ACC112 (cell line): ENCODE measurements around the gene GRK6.
A peak's percentile ranks its signal among the peaks of the same experiment; 100 is the strongest.

Source experiments
- H2AFZ ChIP-seq: fragments of 200-600 bp; sonication (generic); one replicate; pipeline ENCODE4 v1.6.0; 2017; ENCODE audit warnings: antibody characterized with exemption, low read length; ENCODE audit not compliant: unreplicated experiment
- H3K27ac ChIP-seq: fragments of 200-600 bp; sonication (generic); 2 replicates; pipeline ENCODE4 v1.5.1; 2014; ENCODE audit warnings: low read depth, mild to moderate bottlenecking, antibody characterized with exemption, low read length, moderate library complexity
- H3K27me3 ChIP-seq: fragments of 200-600 bp; sonication (generic); 2 replicates; pipeline ENCODE4 v1.6.1; 2014; ENCODE audit warnings: mild to moderate bottlenecking, antibody characterized with exemption, low read length, moderate library complexity, mixed read lengths; ENCODE audit not compliant: insufficient read depth
- H3K36me3 ChIP-seq: fragments of 200-600 bp; sonication (generic); 2 replicates; pipeline ENCODE4 v1.6.1; 2016; ENCODE audit warnings: mild to moderate bottlenecking, antibody characterized with exemption, low read length, moderate library complexity, mixed read lengths; ENCODE audit not compliant: insufficient read depth
- H3K4me1 ChIP-seq: fragments of 200-600 bp; sonication (generic); one replicate; pipeline ENCODE4 v1.6.1; 2016; ENCODE audit warnings: low read length, mixed read lengths; ENCODE audit not compliant: insufficient read depth, unreplicated experiment, control insufficient read depth
- H3K4me3 ChIP-seq: fragments of 200-600 bp; sonication (generic); 2 replicates; pipeline ENCODE4 v1.5.1; 2014; ENCODE audit warnings: mild to moderate bottlenecking, low read depth, low read length
- H3K79me2 ChIP-seq: fragments of 200-600 bp; sonication (generic); one replicate; pipeline ENCODE4 v1.6.0; 2016; ENCODE audit warnings: low read length; ENCODE audit not compliant: control insufficient read depth, unreplicated experiment, insufficient read depth

Gene GRK6

DNA sequence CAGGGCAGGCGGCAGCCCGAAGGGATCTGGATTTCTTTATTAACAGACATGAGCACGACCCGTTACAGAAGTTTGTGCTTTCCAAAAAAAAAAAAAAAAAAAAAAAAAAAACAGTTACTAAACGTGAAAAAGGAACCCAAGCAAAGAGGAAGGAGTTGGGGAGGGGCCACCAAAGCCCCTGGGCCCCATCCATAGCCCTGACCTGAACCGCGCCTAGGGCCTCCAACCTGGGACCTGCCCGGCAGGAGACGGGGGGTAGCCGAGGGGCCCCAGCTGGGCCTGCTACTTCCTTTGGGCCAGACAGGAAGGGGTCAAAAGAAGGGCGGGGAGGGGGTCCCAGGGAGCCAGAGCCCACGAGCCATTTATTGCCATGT, 30.1 kb downstream of the GRK6 start:
- H3K4me3 ChIP-seq = no peak overlapping the region
- no peak overlapping the region for H3K27ac ChIP-seq
- peaks cover 3% of the 10 kb centered on the region; the same call in 1 of the 2 replicates for H3K36me3 ChIP-seq
- H3K4me1 ChIP-seq = peaks cover 16% of the 10 kb centered on the region
- no peaks in the 10 kb centered on the region for H3K27me3 ChIP-seq
- H3K79me2 ChIP-seq = no peaks in the 10 kb centered on the region
- no peak overlapping the region for H2AFZ ChIP-seq

DNA sequence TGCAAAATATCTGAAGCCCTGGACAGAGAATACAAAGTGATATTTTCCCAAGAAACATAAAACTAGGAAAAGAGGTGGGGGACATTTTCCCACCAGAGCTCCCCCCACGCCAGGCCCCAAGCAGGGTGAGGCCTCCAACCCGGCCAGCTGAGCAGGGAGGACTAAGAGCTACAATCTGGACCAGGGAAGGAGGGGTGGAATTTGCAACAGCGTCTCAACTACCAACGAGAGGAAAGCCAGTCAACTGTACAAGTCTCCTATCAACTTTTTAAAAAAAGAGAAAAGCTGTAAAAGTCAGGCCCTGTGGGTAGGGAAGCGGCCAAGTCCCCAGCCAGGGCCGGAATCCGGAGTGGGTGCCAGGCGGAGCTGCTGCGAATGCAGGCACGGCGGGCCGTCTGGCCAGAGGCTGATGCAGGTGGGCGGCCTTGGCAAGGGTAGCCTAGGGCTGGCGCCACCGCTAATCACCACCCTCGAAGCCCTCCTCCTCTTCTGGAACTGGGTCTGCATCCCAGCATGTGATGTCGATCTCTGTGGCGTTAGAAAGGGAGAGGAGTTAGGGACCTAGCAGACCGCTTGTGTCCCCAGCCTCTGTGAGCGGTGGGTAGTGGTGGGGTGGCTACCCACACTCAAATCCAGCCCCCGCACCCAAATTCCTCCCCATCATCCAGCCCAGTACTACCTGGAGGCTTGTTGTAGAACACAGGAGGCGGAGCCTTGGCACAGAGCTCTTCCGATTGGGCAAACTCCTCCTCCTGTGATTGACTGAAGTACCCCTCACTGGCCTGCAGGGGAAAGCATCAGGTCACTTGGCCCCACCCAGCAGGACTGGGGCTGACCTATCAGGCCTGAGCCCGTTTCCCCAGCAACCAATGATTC, 30.7 kb downstream of the GRK6 start:
- Histone ChIP-seq H3K4me3 (no peak overlapping the region), H3K4me1 (peaks cover 16% of the 10 kb centered on the region), H3K27me3 (no peaks in the 10 kb centered on the region), H2AFZ (no peak overlapping the region), H3K36me3 (peaks cover 3% of the 10 kb centered on the region; the same call in 1 of the 2 replicates), H3K79me2 (no peaks in the 10 kb centered on the region), H3K27ac (no peak overlapping the region)

DNA sequence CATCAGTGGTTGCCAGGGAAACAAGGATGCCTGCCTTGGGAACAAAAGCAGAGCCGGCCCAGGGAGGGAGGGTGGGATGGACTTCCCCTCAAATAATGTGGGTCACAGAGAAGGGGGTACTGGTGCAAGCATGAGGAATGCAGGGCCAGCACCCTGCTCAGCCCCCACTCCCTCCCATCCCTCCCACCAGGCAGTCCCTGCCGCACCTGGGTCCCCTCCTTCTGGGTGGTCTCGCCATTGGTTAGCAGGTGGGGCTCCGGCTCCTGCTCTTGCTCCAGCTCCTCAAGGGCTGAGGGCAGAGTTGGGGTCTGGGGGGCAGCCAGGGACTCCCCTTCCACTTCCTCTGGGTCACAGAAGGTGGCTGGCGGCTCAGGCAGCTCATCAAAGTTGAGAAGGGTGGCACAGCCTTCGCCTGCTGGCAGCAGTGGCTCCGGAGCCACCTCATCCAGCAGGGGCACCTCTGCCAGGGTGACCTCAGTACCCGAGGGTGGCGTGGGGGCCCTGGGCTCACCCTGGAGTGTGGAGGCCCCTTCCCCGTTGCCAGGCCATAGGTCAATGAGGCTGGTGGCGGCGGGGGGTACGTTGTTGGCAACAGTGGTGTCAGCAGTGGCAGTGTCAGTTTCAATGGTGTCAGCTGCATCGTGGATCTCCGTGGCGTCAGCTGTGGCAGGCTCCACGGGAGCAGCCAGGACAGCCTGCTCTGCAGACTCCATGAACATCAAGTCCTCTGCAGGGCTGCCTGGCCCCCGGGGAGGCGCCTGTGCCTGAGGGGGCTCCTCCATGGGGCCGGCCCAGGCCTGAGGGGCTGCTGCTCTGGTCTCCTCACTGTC, 31.6 kb downstream of the GRK6 start:
- Histone ChIP-seq H3K27me3 (no peaks in the 10 kb centered on the region), H3K79me2 (no peaks in the 10 kb centered on the region), H3K27ac (peak overlapping the region; percentile 78), H3K36me3 (peaks cover 3% of the 10 kb centered on the region; the same call in 1 of the 2 replicates), H2AFZ (no peak overlapping the region), H3K4me1 (peaks cover 16% of the 10 kb centered on the region), H3K4me3 (no peak overlapping the region)

DNA sequence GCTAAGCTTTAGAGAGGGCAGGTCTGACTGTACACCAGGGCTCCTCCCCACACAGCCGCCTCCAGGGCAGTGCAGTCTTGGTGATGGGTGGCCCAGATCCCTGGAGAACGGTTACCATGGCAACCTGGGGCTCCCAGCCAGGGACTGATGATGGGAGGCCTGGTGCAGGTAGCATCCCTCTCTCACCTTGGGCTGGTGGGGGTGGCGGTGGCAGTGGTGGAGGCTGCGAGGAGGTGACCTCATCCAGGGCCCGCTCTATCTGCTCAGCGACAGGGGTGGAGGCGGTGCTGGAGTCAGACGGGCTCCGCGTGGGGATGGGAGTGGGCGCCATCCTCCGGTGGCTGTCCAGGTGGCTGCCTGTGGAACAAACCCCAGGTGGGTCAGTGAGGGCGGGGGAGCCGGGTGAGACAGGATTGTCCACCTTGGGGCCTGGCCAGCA, 32.5 kb downstream of the GRK6 start:
- H3K27ac ChIP-seq = no peak overlapping the region
- no peak overlapping the region for H2AFZ ChIP-seq
- H3K27me3 ChIP-seq = no peaks in the 10 kb centered on the region
- H3K4me1 ChIP-seq = peaks cover 13% of the 10 kb centered on the region
- no peaks in the 10 kb centered on the region for H3K79me2 ChIP-seq
- no peak overlapping the region for H3K4me3 ChIP-seq
- H3K36me3 ChIP-seq = peaks cover 3% of the 10 kb centered on the region; the same call in 1 of the 2 replicates

DNA sequence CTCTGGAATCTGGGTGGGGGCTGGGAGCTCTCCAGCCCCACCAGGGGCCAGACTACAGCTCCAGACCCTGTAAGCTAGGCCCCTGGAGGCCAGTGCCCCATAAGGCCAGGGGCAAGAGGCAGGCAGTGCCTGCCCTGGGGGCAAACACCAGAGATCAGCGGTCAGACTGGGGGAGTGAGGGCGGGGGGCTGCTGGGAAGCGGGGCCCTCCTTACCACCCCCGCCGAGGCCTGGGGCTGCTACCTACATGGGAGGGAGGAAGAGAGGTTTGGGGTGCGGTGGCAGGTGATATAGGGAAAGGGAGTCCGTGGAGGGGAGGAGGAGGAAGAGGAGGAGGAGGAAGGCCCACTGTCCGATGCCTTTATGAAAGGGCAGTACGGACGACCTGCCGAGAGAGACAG, 32.9 kb downstream of the GRK6 start:
- H3K4me3 ChIP-seq = no peak overlapping the region
- H3K4me1 ChIP-seq = peaks cover 10% of the 10 kb centered on the region
- H3K27ac ChIP-seq = no peak overlapping the region
- H3K79me2 ChIP-seq = no peaks in the 10 kb centered on the region
- no peak overlapping the region for H2AFZ ChIP-seq
- H3K36me3 ChIP-seq = peaks cover 3% of the 10 kb centered on the region; the same call in 1 of the 2 replicates
- no peaks in the 10 kb centered on the region for H3K27me3 ChIP-seq

DNA sequence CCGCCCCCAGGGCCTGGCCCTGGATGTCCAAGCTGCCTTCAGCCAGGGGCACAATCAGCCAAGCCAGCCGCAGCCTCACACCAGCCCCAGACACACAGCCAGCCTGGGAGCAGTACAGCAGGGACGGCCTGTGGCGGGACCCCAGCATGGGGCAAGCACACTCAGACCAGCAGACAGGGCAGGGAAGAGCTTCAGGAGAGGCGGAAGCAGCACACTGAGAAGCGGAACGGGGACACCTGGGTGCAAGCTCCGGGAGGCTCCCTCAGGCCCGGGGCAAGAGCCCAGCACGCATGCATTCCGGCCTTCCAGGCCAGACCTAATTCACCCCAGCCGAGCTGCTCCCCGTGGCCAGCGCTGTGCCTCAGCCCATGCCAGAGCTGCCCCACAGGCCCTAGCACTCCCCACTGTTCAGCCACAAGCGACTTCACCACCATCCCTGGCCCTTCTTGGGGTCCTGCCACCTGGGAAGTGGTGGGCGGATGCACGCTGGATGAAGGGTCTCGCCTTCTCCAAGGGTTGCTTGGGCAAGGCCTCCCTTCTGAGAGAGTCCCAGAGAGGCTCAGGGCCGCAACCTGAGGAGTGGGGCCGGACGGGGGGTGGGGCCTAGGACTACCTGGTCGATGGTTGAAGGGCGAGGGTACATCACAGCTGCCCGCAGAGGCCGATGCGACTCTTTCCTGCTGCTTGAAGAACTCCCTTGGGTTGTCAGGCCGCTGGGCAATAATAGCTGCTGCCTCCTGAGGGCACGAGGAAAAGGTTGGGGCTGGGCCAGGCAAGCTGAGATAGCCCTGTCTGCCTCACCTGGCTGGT, 33.5 kb downstream of the GRK6 start:
- peaks cover 10% of the 10 kb centered on the region for H3K4me1 ChIP-seq

DNA sequence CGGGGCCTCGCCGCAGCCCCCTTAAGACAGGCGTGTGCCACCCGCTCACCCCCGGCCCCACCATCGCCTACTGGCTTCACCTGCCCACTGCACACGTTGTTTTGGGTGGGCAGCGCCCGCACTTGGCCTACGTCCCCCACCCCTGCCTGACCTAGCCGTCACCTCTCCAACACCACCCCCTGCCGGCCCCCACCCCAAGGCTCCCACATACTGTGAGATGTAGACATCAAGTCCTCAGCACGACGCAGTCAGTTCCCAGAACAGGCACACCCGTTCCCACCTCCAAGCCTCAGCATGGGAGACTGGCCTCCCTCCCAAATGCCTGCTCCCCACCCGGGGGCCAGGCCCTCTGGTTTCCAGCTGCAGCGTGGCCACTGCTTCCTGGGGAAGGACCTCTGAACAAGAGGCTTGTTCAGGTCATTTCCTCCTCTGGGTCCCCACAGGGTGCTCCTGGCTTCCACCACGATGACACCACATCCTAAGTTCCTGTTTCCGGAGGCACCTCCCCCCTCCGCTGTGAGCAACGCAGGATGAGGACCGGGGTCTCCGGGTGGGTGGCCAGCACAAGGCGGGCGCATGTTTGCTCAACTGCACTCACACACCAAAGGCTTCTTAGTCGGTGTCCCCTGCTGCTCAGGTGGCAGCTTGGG, 35.7 kb downstream of the GRK6 start:
- Histone ChIP-seq H3K79me2 (no peaks in the 10 kb centered on the region), H3K4me1 (no peaks in the 10 kb centered on the region), H3K36me3 (peaks cover 14% of the 10 kb centered on the region), H3K4me3 (no peak overlapping the region), H2AFZ (no peak overlapping the region), H3K27me3 (no peaks in the 10 kb centered on the region), H3K27ac (no peak overlapping the region)

More for the DNA sequence above, 33.5 kb downstream of the GRK6 start:
- Histone ChIP-seq H3K27ac (no peak overlapping the region), H3K4me3 (no peak overlapping the region), H3K36me3 (peaks cover 3% of the 10 kb centered on the region; the same call in 1 of the 2 replicates), H3K79me2 (no peaks in the 10 kb centered on the region), H3K27me3 (no peaks in the 10 kb centered on the region), H2AFZ (no peak overlapping the region)

DNA sequence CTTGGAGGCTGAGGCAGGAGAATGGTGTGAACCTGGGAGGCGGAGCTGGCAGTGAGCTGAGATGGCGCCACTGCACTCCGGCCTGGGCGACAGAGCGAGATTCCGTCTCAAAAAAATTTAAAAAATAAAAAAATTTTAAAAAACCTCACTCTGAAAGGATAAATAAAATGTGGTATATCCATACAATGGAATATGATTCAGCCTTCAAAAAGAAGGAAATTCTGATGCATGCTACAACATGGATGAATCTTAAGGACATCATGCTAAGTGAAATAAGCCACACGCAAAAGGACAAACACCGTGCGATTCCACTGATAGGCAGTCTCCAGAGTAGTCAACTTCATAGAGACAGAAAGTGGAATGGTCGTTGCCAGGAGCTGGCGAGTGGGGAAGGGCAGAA, 38.6 kb downstream of the GRK6 start:
- H3K27me3 ChIP-seq = no peaks in the 10 kb centered on the region
- no peak overlapping the region for H3K4me3 ChIP-seq
- peaks cover 18% of the 10 kb centered on the region for H3K4me1 ChIP-seq
- H3K36me3 ChIP-seq = peaks cover 17% of the 10 kb centered on the region
- no peak overlapping the region for H3K27ac ChIP-seq
- H3K79me2 ChIP-seq = peaks cover 16% of the 10 kb centered on the region
- H2AFZ ChIP-seq = no peak overlapping the region

DNA sequence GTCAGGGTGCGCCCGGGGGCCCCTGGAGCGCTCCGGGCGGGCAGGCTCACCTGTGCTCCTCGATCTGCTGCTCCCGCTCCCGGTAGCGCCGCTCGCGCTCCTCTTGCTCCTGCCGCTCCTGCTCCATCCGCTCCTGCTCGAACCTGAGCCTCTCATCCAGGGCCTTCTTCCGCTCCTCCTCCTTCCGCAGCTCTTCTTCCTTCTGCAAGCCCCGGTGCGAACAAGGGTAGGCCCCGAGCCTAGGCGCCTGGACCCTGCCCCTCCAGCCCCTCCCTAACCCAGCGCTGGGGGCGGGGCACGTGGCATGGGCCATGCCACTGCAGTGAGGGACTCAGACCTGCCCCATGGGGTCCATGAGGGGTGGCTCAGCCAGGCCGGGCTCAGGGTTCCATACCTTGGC, 40.4 kb downstream of the GRK6 start:
- no peak overlapping the region for H2AFZ ChIP-seq
- H3K4me3 ChIP-seq = no peak overlapping the region
- peaks cover 17% of the 10 kb centered on the region for H3K36me3 ChIP-seq
- H3K79me2 ChIP-seq = peaks cover 34% of the 10 kb centered on the region
- no peak overlapping the region for H3K27ac ChIP-seq
- H3K4me1 ChIP-seq = peaks cover 36% of the 10 kb centered on the region
- no peaks in the 10 kb centered on the region for H3K27me3 ChIP-seq

DNA sequence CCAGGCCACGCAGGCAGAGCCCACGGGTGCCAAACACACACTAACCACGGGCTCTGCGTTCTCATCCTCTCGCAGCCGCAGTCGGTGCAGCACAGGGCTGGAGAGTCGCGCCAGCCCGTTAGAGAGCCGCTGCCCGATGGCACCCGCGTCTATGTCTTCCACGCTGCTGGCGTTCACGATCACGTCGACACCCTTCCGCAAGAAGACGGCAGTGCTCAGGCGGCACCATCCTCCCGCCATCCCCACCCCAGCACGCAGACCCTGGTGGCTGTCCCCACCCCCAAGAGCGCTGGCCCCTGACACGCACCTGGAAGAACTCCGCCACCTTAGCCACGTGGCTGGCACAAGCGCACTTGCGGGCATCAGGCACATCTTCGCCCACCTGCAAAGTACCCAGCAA, 41.0 kb downstream of the GRK6 start:
- Histone ChIP-seq H3K36me3 (peaks cover 17% of the 10 kb centered on the region), H3K27ac (no peak overlapping the region), H2AFZ (no peak overlapping the region), H3K79me2 (peaks cover 40% of the 10 kb centered on the region), H3K27me3 (no peaks in the 10 kb centered on the region), H3K4me3 (no peak overlapping the region), H3K4me1 (peaks cover 39% of the 10 kb centered on the region)
